ENCODE data around the gene NDE1. TPM values are rescaled to one million over a fixed set of nuclear protein-coding genes. Genes with fewer than 3 reads are reported as not detected.

NDE1 gene
- total and polyA plus RNA-seq, 4 donors = 2.5 to 17.3 (median 4.4) TPM

DNA sequence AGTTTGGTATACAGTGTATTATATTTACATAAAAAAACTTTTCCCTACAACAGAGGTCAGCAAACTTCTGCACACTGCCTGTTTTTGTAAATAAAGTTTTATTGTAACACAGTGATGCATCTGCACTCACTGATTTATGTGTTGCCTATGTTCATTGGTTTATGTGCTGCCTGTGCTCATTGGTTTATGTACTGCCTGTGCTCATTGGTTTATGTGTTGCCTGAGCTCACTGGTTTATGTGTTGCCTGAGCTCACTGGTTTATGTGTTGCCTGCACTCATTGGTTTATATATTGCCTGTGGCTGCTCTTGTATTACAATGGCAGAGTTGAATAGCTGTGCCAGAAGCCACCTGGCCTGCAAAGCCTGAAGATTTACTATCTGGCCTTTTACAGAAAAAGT is 125.2 kb downstream of the NDE1 start:
- Histone ChIP-seq H3K4me1 (ENCODE audit: control insufficient read depth in 4 of 4, insufficient read depth in 4 of 4, low read length in 3 of 4) (no peaks in the 10 kb centered on the region), H3K4me3 (ENCODE audit: low read depth in 1 of 3, low read length in 3 of 3) (no peak overlapping the region), H3K27me3 (ENCODE audit: control insufficient read depth in 4 of 4, insufficient read depth in 4 of 4, low read length in 3 of 4) (no peaks in the 10 kb centered on the region), H3K9me3 (ENCODE audit: control insufficient read depth in 4 of 4, low read length in 3 of 4) (no peaks in the 10 kb centered on the region), H3K36me3 (ENCODE audit: control insufficient read depth in 4 of 4, insufficient read depth in 3 of 4, low read depth in 1 of 4, low read length in 3 of 4) (no peaks in the 10 kb centered on the region), H3K9ac (ENCODE audit: low read depth in 1 of 2, low read length in 2 of 2) (no peak overlapping the region), H3K27ac (ENCODE audit: low read depth in 1 of 2, low read length in 2 of 2) (no peak overlapping the region)
- TF ChIP-seq TAF1 (conservative IDR thresholded peaks at IDR 0.05) (no peak), NR2F2 (IDR thresholded peaks at IDR 0.05) (no peak), FOXA1 (IDR thresholded peaks at IDR 0.05) (no peak), CTCF (IDR thresholded peaks at IDR 0.05; ENCODE audit: low read depth, low read length, missing input control) (no peak), GABPA (IDR thresholded peaks at IDR 0.05 in 1 of 2, conservative IDR thresholded peaks at IDR 0.05 in 1 of 2) (no peak), SP1 (IDR thresholded peaks at IDR 0.05) (no peak), RAD21 (IDR thresholded peaks at IDR 0.05) (no peak), REST (IDR thresholded peaks at IDR 0.05) (no peak), RXRA (IDR thresholded peaks at IDR 0.05) (no peak), FOXA2 (IDR thresholded peaks at IDR 0.05) (no peak), JUND (IDR thresholded peaks at IDR 0.05) (no peak), HNF4A (conservative IDR thresholded peaks at IDR 0.05) (no peak), YY1 (IDR thresholded peaks at IDR 0.05) (no peak), EGR1 (IDR thresholded peaks at IDR 0.05; ENCODE audit: low read depth in 2 of 2) (no peak), HNF4G (IDR thresholded peaks at IDR 0.05) (no peak)
- TF ChIP-seq, protein P1, sequence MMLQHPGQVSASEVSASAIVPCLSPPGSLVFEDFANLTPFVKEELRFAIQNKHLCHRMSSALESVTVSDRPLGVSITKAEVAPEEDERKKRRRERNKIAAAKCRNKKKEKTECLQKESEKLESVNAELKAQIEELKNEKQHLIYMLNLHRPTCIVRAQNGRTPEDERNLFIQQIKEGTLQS (IDR thresholded peaks at IDR 0.05) = no peak
- TF ChIP-seq, protein P2, sequence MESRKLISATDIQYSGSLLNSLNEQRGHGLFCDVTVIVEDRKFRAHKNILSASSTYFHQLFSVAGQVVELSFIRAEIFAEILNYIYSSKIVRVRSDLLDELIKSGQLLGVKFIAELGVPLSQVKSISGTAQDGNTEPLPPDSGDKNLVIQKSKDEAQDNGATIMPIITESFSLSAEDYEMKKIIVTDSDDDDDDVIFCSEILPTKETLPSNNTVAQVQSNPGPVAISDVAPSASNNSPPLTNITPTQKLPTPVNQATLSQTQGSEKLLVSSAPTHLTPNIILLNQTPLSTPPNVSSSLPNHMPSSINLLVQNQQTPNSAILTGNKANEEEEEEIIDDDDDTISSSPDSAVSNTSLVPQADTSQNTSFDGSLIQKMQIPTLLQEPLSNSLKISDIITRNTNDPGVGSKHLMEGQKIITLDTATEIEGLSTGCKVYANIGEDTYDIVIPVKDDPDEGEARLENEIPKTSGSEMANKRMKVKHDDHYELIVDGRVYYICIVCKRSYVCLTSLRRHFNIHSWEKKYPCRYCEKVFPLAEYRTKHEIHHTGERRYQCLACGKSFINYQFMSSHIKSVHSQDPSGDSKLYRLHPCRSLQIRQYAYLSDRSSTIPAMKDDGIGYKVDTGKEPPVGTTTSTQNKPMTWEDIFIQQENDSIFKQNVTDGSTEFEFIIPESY (IDR thresholded peaks at IDR 0.05) = no peak
- TF ChIP-seq, protein P3, sequence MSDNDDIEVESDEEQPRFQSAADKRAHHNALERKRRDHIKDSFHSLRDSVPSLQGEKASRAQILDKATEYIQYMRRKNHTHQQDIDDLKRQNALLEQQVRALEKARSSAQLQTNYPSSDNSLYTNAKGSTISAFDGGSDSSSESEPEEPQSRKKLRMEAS (IDR thresholded peaks at IDR 0.05) = no peak
- DNase-seq (ENCODE audit: low spot score) = no peak

All from liver (tissue), 9 donors.